Peyer's patch (tissue), 4 donors: ENCODE results near the gene UBR7.

ENCODE experiments used
- CTCF ChIP-seq, 6 experiments: fragments of 450-650 bp in 4 of 6; fragments of 200-600 bp in 2 of 6; sonication (generic) in 1 of 6; IDR thresholded peaks; one replicate each; pipeline ENCODE4 v1.5.1; 2017 to 2019; ENCODE audit warnings: antibody characterized with exemption in 6 of 6, mild to moderate bottlenecking in 3 of 6, moderate library complexity in 1 of 6
- POLR2A ChIP-seq, 2 donors: fragments of 450-650 bp; IDR thresholded peaks; one replicate each; pipeline ENCODE4 v1.5.1; 2017; ENCODE audit warnings: antibody characterized with exemption in 2 of 2, mild to moderate bottlenecking in 2 of 2, moderate library complexity in 2 of 2

- no peak for TF ChIP-seq CTCF (IDR thresholded peaks at IDR 0.05)
- TF ChIP-seq POLR2A (IDR thresholded peaks at IDR 0.05) = no peak
Observed at GRCh38 chr14:93186466-93186865, 20.6 kb upstream of the UBR7 start.
